Kidney epithelial cell (primary cell): ENCODE data around the gene RANBP17. TPM values are rescaled to one million over a fixed set of nuclear protein-coding genes. Genes with fewer than 3 reads are reported as not detected.

Experiments used
- DNase-seq: peaks from one replicate; pipeline ENCODE4 v3.0.0-alpha.2; 2010; ENCODE audit warnings: low read depth
- H3K27me3 ChIP-seq: 2 replicates; pipeline ENCODE4 v1.6.0; 2011; ENCODE audit warnings: low read length; ENCODE audit not compliant: control insufficient read depth, insufficient read depth
- H3K36me3 ChIP-seq: 2 replicates; pipeline ENCODE4 v1.5.1; 2011; ENCODE audit warnings: low read length; ENCODE audit not compliant: control insufficient read depth, insufficient read depth
- H3K4me3 ChIP-seq: 2 replicates; pipeline ENCODE4 v1.5.1; 2011; ENCODE audit warnings: low read depth, mild to moderate bottlenecking, control low read depth, low read length
- total RNA-seq: library from RNA; depleted of rRNA; stranded (reverse); fragments of >200 nt; gene quantifications from 2 replicates; pipeline ENCODE4 v1.2.3, GENCODE V29; 2015
- TF ChIP-seq, protein P1 (sequence below): IDR thresholded peaks from 2 replicates; pipeline ENCODE4 v1.5.1; 2011; ENCODE audit warnings: mild to moderate bottlenecking, moderate library complexity, low read length, control low read depth, inconsistent platforms; ENCODE audit not compliant: insufficient read depth, poor library complexity, severe bottlenecking

The RANBP17 gene
- total RNA-seq, 1 donor from 2014 or later: 10.4 TPM

DNA sequence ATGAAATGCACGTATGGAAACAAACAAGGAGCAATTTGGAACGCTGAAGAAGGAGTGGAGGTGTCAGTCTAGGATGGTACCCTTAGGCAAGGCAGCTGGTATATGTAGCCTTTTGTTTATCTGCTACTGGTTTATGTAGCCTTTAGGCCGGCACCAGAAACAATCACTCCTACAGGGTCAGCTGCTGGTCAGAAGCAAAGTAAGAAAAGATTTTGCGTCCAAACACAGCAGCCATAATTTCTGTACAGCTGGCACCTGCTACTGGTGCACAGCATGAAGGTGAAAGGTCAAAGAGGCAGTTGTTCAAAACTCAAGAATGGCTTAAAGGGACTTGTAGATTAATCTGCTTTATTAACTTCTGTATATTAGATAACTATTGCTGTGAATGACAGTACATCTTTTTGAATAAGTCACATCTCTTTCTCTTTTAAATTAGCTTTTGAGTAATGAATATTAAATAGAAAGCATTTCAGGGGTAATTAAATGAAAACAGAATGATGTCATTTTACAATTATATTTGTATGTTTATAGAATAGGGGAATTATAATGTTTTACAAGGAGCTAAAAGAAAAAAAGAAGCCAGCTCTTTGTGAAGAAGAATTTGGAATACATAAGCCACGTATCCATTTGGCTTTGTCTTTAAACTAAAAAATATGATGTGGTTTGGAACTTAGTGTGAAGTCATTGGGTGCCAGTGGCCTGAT lies 414.2 kb downstream of the RANBP17 start:
- TF ChIP-seq, protein P1, sequence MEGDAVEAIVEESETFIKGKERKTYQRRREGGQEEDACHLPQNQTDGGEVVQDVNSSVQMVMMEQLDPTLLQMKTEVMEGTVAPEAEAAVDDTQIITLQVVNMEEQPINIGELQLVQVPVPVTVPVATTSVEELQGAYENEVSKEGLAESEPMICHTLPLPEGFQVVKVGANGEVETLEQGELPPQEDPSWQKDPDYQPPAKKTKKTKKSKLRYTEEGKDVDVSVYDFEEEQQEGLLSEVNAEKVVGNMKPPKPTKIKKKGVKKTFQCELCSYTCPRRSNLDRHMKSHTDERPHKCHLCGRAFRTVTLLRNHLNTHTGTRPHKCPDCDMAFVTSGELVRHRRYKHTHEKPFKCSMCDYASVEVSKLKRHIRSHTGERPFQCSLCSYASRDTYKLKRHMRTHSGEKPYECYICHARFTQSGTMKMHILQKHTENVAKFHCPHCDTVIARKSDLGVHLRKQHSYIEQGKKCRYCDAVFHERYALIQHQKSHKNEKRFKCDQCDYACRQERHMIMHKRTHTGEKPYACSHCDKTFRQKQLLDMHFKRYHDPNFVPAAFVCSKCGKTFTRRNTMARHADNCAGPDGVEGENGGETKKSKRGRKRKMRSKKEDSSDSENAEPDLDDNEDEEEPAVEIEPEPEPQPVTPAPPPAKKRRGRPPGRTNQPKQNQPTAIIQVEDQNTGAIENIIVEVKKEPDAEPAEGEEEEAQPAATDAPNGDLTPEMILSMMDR: no peak
- DNase-seq: no peak
- H3K4me3 ChIP-seq: no peak overlapping the region
- H3K36me3 ChIP-seq: no peaks in the 10 kb centered on the region
- H3K27me3 ChIP-seq: no peaks in the 10 kb centered on the region

DNA sequence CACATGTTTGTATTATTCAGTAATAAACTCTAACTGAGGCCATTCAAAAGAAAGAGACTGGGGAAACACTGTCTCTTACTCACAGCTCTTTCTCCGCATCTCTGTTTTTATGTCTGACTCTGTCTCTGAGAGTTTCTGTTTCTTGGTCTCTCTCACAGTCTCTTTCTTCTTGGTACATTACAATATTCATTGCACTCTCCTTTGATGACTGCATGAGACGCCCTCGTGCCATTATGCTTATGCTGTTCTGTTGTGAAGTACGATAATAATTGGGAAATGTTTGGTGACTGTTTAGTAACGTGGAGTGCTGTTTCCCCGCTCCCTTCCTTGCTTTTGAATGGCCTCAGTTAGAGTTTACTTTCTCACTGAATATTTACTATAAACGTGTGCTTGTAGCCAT lies 421.9 kb downstream of the RANBP17 start:
- H3K4me3 ChIP-seq: no peak overlapping the region
- no peaks in the 10 kb centered on the region for H3K36me3 ChIP-seq
- TF ChIP-seq, protein P1: no peak
- no peaks in the 10 kb centered on the region for H3K27me3 ChIP-seq
- DNase-seq: no peak

DNA sequence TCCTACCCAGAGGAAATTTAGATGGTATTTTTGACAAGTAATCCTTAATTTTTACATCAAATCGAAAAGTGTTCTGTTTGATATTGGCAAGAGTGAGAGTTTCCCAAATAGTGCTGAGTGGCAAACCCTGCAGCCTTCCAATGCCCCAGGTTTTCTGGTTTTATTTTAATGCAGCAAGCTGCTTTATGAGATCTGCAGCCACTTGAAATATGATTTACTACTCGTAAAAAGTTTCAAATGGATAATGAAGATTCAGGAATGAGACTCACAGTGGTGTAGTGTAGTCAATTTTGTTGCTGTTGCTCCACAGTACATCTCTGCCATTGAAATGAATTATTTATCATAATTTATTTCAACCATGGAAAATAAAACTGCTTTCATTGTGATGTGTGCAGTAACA lies 423.6 kb downstream of the RANBP17 start:
- Histone ChIP-seq H3K36me3 (no peaks in the 10 kb centered on the region), H3K4me3 (no peak overlapping the region), H3K27me3 (no peaks in the 10 kb centered on the region)
- DNase-seq: no peak
- TF ChIP-seq, protein P1: no peak

DNA sequence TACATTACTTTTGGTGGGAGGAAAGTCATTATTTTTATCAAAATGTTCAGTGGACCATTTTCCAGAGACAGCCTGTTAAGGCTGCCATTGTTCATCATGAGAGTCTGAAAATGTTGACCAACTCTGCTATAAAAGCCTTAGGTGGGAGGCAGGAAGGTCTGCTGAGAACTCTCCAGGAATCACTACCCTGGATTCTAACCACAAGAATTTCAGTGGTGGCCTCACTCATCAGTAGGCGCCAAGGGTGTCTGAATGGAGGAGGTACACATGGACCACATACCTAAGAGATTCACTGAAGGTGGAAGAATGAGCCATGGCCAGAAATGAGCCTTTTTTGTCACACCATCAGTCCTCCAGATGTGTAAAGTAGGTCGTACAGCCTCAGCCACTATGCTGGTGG lies 426.2 kb downstream of the RANBP17 start:
- TF ChIP-seq, protein P1: no peak

DNA sequence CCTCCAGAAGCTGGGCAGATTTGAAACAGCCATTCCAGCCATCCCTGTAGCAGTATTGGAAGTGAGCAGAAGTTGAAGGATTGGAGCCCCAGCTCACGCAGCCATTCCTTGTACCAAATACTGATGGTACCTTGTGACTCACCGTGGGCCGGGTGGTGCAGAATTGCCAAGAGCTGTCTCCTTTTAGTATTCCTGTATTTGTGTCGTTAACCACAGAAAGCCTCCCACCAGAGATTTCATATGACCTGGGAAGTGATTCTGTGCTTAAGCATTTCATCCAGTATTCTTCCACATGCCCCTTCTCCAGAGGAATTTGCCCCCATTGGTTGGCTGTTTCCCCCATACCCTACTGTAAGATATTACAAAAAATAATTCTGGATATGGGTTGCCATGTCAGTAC lies 429.6 kb downstream of the RANBP17 start:
- Histone ChIP-seq H3K36me3 (no peaks in the 10 kb centered on the region), H3K4me3 (no peak overlapping the region), H3K27me3 (no peaks in the 10 kb centered on the region)
- TF ChIP-seq, protein P1: no peak
- no peak for DNase-seq

More for the DNA sequence above, 426.2 kb downstream of the RANBP17 start:
- Histone ChIP-seq H3K27me3 (no peaks in the 10 kb centered on the region), H3K4me3 (no peak overlapping the region), H3K36me3 (no peaks in the 10 kb centered on the region)
- no peak for DNase-seq

DNA sequence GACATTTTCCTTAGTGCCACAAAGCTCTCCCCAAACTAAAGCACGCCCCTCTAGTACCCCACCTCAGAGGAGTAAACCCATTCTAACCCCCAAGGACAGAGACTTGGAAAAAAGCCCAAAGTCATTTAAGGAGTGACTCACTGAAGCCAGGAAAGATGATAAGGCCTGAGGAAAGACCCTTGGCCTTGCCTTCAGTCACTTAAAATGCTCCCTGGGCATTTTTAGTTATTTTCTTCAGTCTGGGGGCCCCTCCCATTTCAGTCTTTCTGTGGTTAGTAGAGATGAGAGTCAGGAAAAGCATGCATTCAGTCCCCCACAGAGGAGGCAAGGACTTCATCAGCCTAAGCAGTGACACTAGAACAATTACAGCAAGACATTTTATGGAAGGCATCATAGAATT lies 433.5 kb downstream of the RANBP17 start:
- DNase-seq: no peak

More for the DNA sequence above, 433.5 kb downstream of the RANBP17 start:
- no peaks in the 10 kb centered on the region for H3K36me3 ChIP-seq
- no peaks in the 10 kb centered on the region for H3K27me3 ChIP-seq
- no peak overlapping the region for H3K4me3 ChIP-seq
- TF ChIP-seq, protein P1: no peak
